Measurements from ENCODE around the gene DIP2C.
"Not testable (repeated sequence)": the region's sequence is repeated elsewhere in the genome, so short reads cannot be mapped to it uniquely, and the experiment has no call there.

DIP2C gene

GRCh38 chr10:716821-717220 is 27.4 kb upstream of the DIP2C start:
- Mint-ChIP-seq H3K27me3 (peaks cover 3% of the 10 kb centered on the region), H3K36me3 (ENCODE audit: low read depth) (no peaks in the 10 kb centered on the region), H3K4me1 (ENCODE audit: low read depth) (no peaks in the 10 kb centered on the region), H3K4me3 (no peak overlapping the region), H3K9me3 (peaks cover 16% of the 10 kb centered on the region), H3K27ac (no peak overlapping the region)
- intact Hi-C loops (cut with micrococcal nuclease), result no loop called here

GRCh38 chr10:714214-714613 is 24.7 kb upstream of the DIP2C start:
- peaks cover 3% of the 10 kb centered on the region for H3K27me3 Mint-ChIP-seq
- intact Hi-C loops (cut with micrococcal nuclease), result no loop called here
- peaks cover 16% of the 10 kb centered on the region for H3K9me3 Mint-ChIP-seq
- no peaks in the 10 kb centered on the region for H3K36me3 Mint-ChIP-seq (ENCODE audit: low read depth)
- no peaks in the 10 kb centered on the region for H3K4me1 Mint-ChIP-seq (ENCODE audit: low read depth)
- H3K4me3 Mint-ChIP-seq, result no peak overlapping the region
- no peak overlapping the region for H3K27ac Mint-ChIP-seq

GRCh38 chr10:712575-712974 is 23.1 kb upstream of the DIP2C start:
- Mint-ChIP-seq H3K36me3 (ENCODE audit: low read depth) (no peaks in the 10 kb centered on the region), H3K27ac (no peak overlapping the region), H3K4me3 (no peak overlapping the region), H3K27me3 (peaks cover 7% of the 10 kb centered on the region), H3K9me3 (peaks cover 16% of the 10 kb centered on the region), H3K4me1 (ENCODE audit: low read depth) (no peaks in the 10 kb centered on the region)
- intact Hi-C loops (cut with micrococcal nuclease), result no loop called here

GRCh38 chr10:712089-712488 is 22.6 kb upstream of the DIP2C start:
- no peak overlapping the region for H3K27ac Mint-ChIP-seq
- H3K4me3 Mint-ChIP-seq, result no peak overlapping the region
- peaks cover 11% of the 10 kb centered on the region for H3K27me3 Mint-ChIP-seq
- peaks cover 16% of the 10 kb centered on the region for H3K9me3 Mint-ChIP-seq
- H3K36me3 Mint-ChIP-seq (ENCODE audit: low read depth), result no peaks in the 10 kb centered on the region
- H3K4me1 Mint-ChIP-seq (ENCODE audit: low read depth), result no peaks in the 10 kb centered on the region
- intact Hi-C loops (cut with micrococcal nuclease), result no loop called here

- Mint-ChIP-seq H3K27ac (no peak overlapping the region), H3K4me1 (ENCODE audit: low read depth) (no peaks in the 10 kb centered on the region), H3K36me3 (ENCODE audit: low read depth) (no peaks in the 10 kb centered on the region), H3K4me3 (no peak overlapping the region), H3K9me3 (no peaks in the 10 kb centered on the region), H3K27me3 (peaks cover 16% of the 10 kb centered on the region)
- intact Hi-C loops (cut with micrococcal nuclease), result no loop called here
Measured at GRCh38 chr10:707861-708260, 18.4 kb upstream of the DIP2C start.

- Mint-ChIP-seq H3K4me3 (no peak overlapping the region), H3K27me3 (peaks cover 15% of the 10 kb centered on the region), H3K4me1 (ENCODE audit: low read depth) (no peaks in the 10 kb centered on the region), H3K36me3 (ENCODE audit: low read depth) (no peaks in the 10 kb centered on the region), H3K27ac (no peak overlapping the region), H3K9me3 (no peaks in the 10 kb centered on the region)
- intact Hi-C loops (cut with micrococcal nuclease), result no loop called here
Measured at GRCh38 chr10:707456-707855, 18.0 kb upstream of the DIP2C start.

- H3K4me3 Mint-ChIP-seq, result no peak overlapping the region
- H3K9me3 Mint-ChIP-seq, result no peaks in the 10 kb centered on the region
- H3K4me1 Mint-ChIP-seq (ENCODE audit: low read depth), result no peaks in the 10 kb centered on the region
- no peak overlapping the region for H3K27ac Mint-ChIP-seq
- peaks cover 22% of the 10 kb centered on the region for H3K27me3 Mint-ChIP-seq
- intact Hi-C loops (cut with micrococcal nuclease), result no loop called here
- H3K36me3 Mint-ChIP-seq (ENCODE audit: low read depth), result no peaks in the 10 kb centered on the region
Measured at GRCh38 chr10:703118-703517, 13.7 kb upstream of the DIP2C start.

- H3K36me3 Mint-ChIP-seq (ENCODE audit: low read depth); H3K4me1 Mint-ChIP-seq (ENCODE audit: low read depth); intact Hi-C loops (cut with micrococcal nuclease); H3K4me3 Mint-ChIP-seq; H3K27ac Mint-ChIP-seq; H3K9me3 Mint-ChIP-seq: not testable (repeated sequence)
- H3K27me3 Mint-ChIP-seq, result peaks cover 18% of the 10 kb centered on the region
Measured at GRCh38 chr10:700183-700582, 10.7 kb upstream of the DIP2C start.

- intact Hi-C loops (cut with micrococcal nuclease), result no loop called here
- H3K9me3 Mint-ChIP-seq, result no peaks in the 10 kb centered on the region
- H3K4me3 Mint-ChIP-seq, result no peak overlapping the region
- no peaks in the 10 kb centered on the region for H3K4me1 Mint-ChIP-seq (ENCODE audit: low read depth)
- H3K27ac Mint-ChIP-seq, result no peak overlapping the region
- no peaks in the 10 kb centered on the region for H3K36me3 Mint-ChIP-seq (ENCODE audit: low read depth)
- H3K27me3 Mint-ChIP-seq, result peaks cover 21% of the 10 kb centered on the region
Measured at GRCh38 chr10:697097-697875, 7.8 kb upstream of the DIP2C start.

GRCh38 chr10:695396-695795 is 5.9 kb upstream of the DIP2C start:
- peaks cover 34% of the 10 kb centered on the region for H3K27me3 Mint-ChIP-seq
- intact Hi-C loops (cut with micrococcal nuclease), result no loop called here
- H3K4me3 Mint-ChIP-seq, result no peak overlapping the region
- no peak overlapping the region for H3K27ac Mint-ChIP-seq
- no peaks in the 10 kb centered on the region for H3K9me3 Mint-ChIP-seq
- no peaks in the 10 kb centered on the region for H3K36me3 Mint-ChIP-seq (ENCODE audit: low read depth)
- H3K4me1 Mint-ChIP-seq (ENCODE audit: low read depth), result no peaks in the 10 kb centered on the region

- Mint-ChIP-seq H3K36me3 (ENCODE audit: low read depth) (no peaks in the 10 kb centered on the region), H3K9me3 (no peaks in the 10 kb centered on the region), H3K27ac (no peak overlapping the region), H3K4me3 (no peak overlapping the region), H3K27me3 (peaks cover 39% of the 10 kb centered on the region), H3K4me1 (ENCODE audit: low read depth) (no peaks in the 10 kb centered on the region)
- intact Hi-C loops (cut with micrococcal nuclease), result no loop called here
Measured at GRCh38 chr10:693506-693905, 4.0 kb upstream of the DIP2C start.

- Mint-ChIP-seq H3K36me3 (ENCODE audit: low read depth) (no peaks in the 10 kb centered on the region), H3K4me1 (ENCODE audit: low read depth) (no peaks in the 10 kb centered on the region), H3K27ac (no peak overlapping the region), H3K9me3 (no peaks in the 10 kb centered on the region), H3K4me3 (no peak overlapping the region), H3K27me3 (peaks cover 43% of the 10 kb centered on the region)
- intact Hi-C loops (cut with micrococcal nuclease), result no loop called here
Measured at GRCh38 chr10:692682-693351, 3.3 kb upstream of the DIP2C start.

- H3K36me3 Mint-ChIP-seq (ENCODE audit: low read depth), result no peaks in the 10 kb centered on the region
Measured at GRCh38 chr10:691216-691615, 1.7 kb upstream of the DIP2C start.

GRCh38 chr10:690372-691161 is 1.1 kb upstream of the DIP2C start:
- no peak overlapping the region for H3K4me3 Mint-ChIP-seq
- no peaks in the 10 kb centered on the region for H3K9me3 Mint-ChIP-seq
- H3K36me3 Mint-ChIP-seq (ENCODE audit: low read depth), result no peaks in the 10 kb centered on the region
- H3K27me3 Mint-ChIP-seq, result peaks cover 54% of the 10 kb centered on the region
- H3K27ac Mint-ChIP-seq, result no peak overlapping the region
- intact Hi-C loops (cut with micrococcal nuclease), result no loop called here
- no peaks in the 10 kb centered on the region for H3K4me1 Mint-ChIP-seq (ENCODE audit: low read depth)

More at GRCh38 chr10:691216-691615, 1.7 kb upstream of the DIP2C start:
- Mint-ChIP-seq H3K27me3 (peaks cover 52% of the 10 kb centered on the region), H3K9me3 (no peaks in the 10 kb centered on the region), H3K27ac (no peak overlapping the region), H3K4me1 (ENCODE audit: low read depth) (no peaks in the 10 kb centered on the region), H3K4me3 (no peak overlapping the region)
- intact Hi-C loops (cut with micrococcal nuclease), result no loop called here

All from dendritic cell treated with granulocyte-macrophage colony-stimulating factor and Interleukin-4, amounts not matched to agents 40 ng/mL and 50 ng/mL, for 4 days (primary cell).